Fibroblast of lung (primary cell): ENCODE measurements around the gene CEP85.
"Not testable (repeated sequence)": the region's sequence is repeated elsewhere in the genome, so short reads cannot be mapped to it uniquely, and the experiment has no call there.

Experiments used
- EZH2 ChIP-seq: IDR thresholded peaks from 2 replicates; pipeline ENCODE4 v1.5.1; 2012; ENCODE audit warnings: low read length, control low read depth, mild to moderate bottlenecking; ENCODE audit errors: missing control alignments
- TF ChIP-seq, protein P1 (sequence below), 2 donors: IDR thresholded peaks in 1 of 2; conservative IDR thresholded peaks in 1 of 2; 1 replicate in 1 of 2; 2 replicates in 1 of 2; pipeline ENCODE4 v1.5.1; 2011 to 2012; ENCODE audit warnings: low read length in 2 of 2, control low read depth in 1 of 2, inconsistent platforms in 1 of 2, low read depth in 1 of 2, mild to moderate bottlenecking in 1 of 2

DNA sequence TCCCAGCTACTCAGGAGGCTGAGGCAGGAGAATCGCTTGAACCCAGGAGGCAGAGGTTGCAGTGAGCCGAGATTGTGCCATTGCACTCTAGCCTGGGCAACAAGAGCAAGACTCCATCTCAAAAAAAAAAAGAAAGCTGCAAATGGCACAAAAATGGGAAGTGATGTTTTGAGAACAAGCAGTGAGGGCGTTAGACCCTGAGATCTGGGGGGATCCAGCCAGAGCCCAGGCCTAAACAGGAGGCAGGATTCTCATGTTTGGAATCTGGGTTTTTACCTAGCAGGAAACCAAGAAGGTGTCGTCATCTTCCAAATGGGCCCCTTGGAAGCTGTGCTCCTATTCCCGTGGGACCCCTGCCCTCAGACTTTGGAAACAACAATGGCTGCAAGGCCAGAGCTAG, 58.7 kb downstream of the CEP85 start:
- TF ChIP-seq, protein P1, sequence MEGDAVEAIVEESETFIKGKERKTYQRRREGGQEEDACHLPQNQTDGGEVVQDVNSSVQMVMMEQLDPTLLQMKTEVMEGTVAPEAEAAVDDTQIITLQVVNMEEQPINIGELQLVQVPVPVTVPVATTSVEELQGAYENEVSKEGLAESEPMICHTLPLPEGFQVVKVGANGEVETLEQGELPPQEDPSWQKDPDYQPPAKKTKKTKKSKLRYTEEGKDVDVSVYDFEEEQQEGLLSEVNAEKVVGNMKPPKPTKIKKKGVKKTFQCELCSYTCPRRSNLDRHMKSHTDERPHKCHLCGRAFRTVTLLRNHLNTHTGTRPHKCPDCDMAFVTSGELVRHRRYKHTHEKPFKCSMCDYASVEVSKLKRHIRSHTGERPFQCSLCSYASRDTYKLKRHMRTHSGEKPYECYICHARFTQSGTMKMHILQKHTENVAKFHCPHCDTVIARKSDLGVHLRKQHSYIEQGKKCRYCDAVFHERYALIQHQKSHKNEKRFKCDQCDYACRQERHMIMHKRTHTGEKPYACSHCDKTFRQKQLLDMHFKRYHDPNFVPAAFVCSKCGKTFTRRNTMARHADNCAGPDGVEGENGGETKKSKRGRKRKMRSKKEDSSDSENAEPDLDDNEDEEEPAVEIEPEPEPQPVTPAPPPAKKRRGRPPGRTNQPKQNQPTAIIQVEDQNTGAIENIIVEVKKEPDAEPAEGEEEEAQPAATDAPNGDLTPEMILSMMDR (conservative IDR thresholded peaks at IDR 0.05 in 1 of 2, IDR thresholded peaks at IDR 0.05 in 1 of 2; ENCODE audit: low read depth in 1 of 2, low read length in 2 of 2), result not testable (repeated sequence)
- TF ChIP-seq EZH2, result not testable (repeated sequence)
